HepG2 (cell line): ENCODE measurements around the gene PSMB11. TPM values are rescaled to one million over a fixed set of nuclear protein-coding genes. Genes with fewer than 3 reads are reported as not detected.

Source experiments
- GATAD2A ChIP-seq: IDR thresholded peaks from 2 replicates; pipeline ENCODE4 v1.6.1; 2016
- KLF12 ChIP-seq: sonication (generic); formaldehyde crosslinking; IDR thresholded peaks from 2 replicates; pipeline ENCODE4 v1.4.0; 2020; ENCODE audit warnings: missing genetic modification reagents, borderline replicate concordance
- NR2C2 ChIP-seq: sonication (generic); formaldehyde crosslinking; IDR thresholded peaks from 2 replicates; pipeline ENCODE4 v1.4.0; 2020; ENCODE audit warnings: missing genetic modification reagents, mild to moderate bottlenecking, moderate library complexity, borderline replicate concordance
- TARDBP ChIP-seq: sonication (generic); formaldehyde crosslinking; IDR thresholded peaks from 2 replicates; pipeline ENCODE4 v1.8.0; 2022; ENCODE audit warnings: mild to moderate bottlenecking, missing genetic modification reagents
- ZNF136 ChIP-seq: sonication (generic); formaldehyde crosslinking; IDR thresholded peaks from 2 replicates; pipeline ENCODE4 v1.8.1; 2022; ENCODE audit warnings: low read depth, mild to moderate bottlenecking, moderate library complexity, missing genetic modification reagents
- ZNF546 ChIP-seq: sonication (generic); formaldehyde crosslinking; conservative IDR thresholded peaks from 2 replicates; pipeline ENCODE4 v1.8.1; 2023; ENCODE audit warnings: mild to moderate bottlenecking, missing genetic modification reagents
- ZNF569 ChIP-seq: sonication (generic); formaldehyde crosslinking; IDR thresholded peaks from 2 replicates; pipeline ENCODE4 v1.5.0; 2020; ENCODE audit warnings: mild to moderate bottlenecking, missing genetic modification reagents, moderate library complexity, borderline replicate concordance
- polyA plus RNA-seq, 8 experiments: library from polyadenylated mRNA; depleted of rRNA in 3 of 8; stranded (reverse) in 7 of 8; unstranded in 1 of 8; fragments of >200 nt; fragmentation: Illumina TruSeq in 4 of 8; extraction: Trizol in 4 of 8; gene quantifications; 2 replicates each; pipeline versions ENCODE4 v1.2.1 to v1.2.3, GENCODE V29; 2011 to 2016; ENCODE audit warnings: low read depth in 4 of 8, missing spikeins in 1 of 8, mixed read lengths in 1 of 8; ENCODE audit not compliant: insufficient read depth in 1 of 8
- total RNA-seq, 5 experiments: library from RNA; depleted of rRNA; stranded (reverse); fragments of >200 nt; fragmentation: Illumina TruSeq; extraction: Trizol; gene quantifications; 2 replicates each; pipeline ENCODE4 v1.2.3, GENCODE V29; 2016; ENCODE audit warnings: low read depth in 1 of 5
- TF ChIP-seq, protein P1 (sequence below): sonication (generic); formaldehyde crosslinking; IDR thresholded peaks from 2 replicates; pipeline ENCODE4 v1.4.0; 2020; ENCODE audit warnings: missing genetic modification reagents, borderline replicate concordance
- TF ChIP-seq, protein P2 (sequence below): IDR thresholded peaks from 2 replicates; pipeline ENCODE4 v1.6.1; 2016; ENCODE audit warnings: low read depth, control low read depth
- TF ChIP-seq, protein P3 (sequence below): sonication (generic); formaldehyde crosslinking; IDR thresholded peaks from 2 replicates; pipeline ENCODE4 v1.9.0; 2022; ENCODE audit warnings: low read depth, missing genetic modification reagents
- TF ChIP-seq, protein P4 (sequence below): sonication (generic); formaldehyde crosslinking; IDR thresholded peaks from 2 replicates; pipeline ENCODE4 v1.5.1; 2020; ENCODE audit warnings: missing genetic modification reagents, mild to moderate bottlenecking, borderline replicate concordance
- TF ChIP-seq, protein P5 (sequence below): sonication (generic); formaldehyde crosslinking; IDR thresholded peaks from 2 replicates; pipeline ENCODE4 v1.4.0; 2020; ENCODE audit warnings: missing genetic modification reagents

The PSMB11 gene
- total and polyA plus RNA-seq, 2 of the 13 experiments (the other 11 are each of a cell fraction or from before 2014, with no cell fraction given): not detected

DNA sequence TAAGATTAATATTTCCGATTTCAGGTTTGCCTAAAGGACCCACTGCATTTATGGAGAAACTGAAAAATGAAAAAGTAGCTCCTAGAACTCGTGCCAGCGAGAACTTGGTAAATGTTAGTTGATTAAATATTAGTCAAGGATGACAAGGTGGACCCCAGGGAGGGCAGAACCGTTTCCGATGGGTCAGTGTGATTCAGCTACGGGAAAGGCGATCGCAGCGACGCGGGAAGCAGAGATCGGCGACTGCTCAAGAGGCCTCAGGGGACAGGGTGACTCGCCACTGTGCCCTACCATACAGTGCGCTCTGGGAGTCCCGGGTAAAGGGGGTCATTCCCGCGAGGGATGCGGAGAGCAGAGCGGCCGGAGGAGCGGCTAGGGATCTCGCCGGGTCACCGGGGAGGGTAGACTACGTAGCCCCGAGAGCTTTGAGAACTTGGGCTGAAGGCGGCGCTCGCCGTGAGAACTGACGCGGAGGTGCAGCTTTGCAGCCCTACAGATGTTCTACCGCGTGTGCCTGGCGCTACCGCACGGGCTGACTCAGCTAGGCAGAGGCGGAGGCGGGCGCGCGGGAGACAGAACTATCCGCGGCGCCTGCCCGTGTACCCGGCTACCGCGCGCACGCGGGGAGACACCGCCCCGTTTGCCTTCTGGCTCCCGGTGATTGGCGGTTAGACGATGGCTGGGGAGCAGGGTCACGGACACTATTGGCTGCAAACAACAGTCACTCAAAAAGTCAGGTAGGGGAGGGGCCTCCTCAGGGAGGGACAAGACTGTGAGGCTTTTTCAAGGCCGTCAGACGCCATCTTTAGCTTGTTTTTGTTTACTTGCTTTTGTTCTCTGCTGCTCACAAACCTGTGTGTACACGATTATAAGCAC, 35.2 kb upstream of the PSMB11 start (continued):
- TF ChIP-seq, protein P1, sequence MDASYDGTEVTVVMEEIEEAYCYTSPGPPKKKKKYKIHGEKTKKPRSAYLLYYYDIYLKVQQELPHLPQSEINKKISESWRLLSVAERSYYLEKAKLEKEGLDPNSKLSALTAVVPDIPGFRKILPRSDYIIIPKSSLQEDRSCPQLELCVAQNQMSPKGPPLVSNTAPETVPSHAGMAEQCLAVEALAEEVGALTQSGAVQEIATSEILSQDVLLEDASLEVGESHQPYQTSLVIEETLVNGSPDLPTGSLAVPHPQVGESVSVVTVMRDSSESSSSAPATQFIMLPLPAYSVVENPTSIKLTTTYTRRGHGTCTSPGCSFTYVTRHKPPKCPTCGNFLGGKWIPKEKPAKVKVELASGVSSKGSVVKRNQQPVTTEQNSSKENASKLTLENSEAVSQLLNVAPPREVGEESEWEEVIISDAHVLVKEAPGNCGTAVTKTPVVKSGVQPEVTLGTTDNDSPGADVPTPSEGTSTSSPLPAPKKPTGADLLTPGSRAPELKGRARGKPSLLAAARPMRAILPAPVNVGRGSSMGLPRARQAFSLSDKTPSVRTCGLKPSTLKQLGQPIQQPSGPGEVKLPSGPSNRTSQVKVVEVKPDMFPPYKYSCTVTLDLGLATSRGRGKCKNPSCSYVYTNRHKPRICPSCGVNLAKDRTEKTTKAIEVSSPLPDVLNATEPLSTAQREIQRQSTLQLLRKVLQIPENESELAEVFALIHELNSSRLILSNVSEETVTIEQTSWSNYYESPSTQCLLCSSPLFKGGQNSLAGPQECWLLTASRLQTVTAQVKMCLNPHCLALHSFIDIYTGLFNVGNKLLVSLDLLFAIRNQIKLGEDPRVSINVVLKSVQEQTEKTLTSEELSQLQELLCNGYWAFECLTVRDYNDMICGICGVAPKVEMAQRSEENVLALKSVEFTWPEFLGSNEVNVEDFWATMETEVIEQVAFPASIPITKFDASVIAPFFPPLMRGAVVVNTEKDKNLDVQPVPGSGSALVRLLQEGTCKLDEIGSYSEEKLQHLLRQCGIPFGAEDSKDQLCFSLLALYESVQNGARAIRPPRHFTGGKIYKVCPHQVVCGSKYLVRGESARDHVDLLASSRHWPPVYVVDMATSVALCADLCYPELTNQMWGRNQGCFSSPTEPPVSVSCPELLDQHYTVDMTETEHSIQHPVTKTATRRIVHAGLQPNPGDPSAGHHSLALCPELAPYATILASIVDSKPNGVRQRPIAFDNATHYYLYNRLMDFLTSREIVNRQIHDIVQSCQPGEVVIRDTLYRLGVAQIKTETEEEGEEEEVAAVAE (CRISPR knock-in tag): peak; percentile 95
- TF ChIP-seq ZNF136 (CRISPR knock-in tag) (peak; percentile 100), TARDBP (peak; percentile 99), ZNF569 (peak; percentile 99; the same call in 1 of the 2 replicates), KLF12 (CRISPR knock-in tag) (peak; percentile 96), GATAD2A (peak; percentile 93), NR2C2 (CRISPR knock-in tag) (peak; percentile 78), ZNF546 (CRISPR knock-in tag) (peak; percentile 99)
- TF ChIP-seq, protein P2, sequence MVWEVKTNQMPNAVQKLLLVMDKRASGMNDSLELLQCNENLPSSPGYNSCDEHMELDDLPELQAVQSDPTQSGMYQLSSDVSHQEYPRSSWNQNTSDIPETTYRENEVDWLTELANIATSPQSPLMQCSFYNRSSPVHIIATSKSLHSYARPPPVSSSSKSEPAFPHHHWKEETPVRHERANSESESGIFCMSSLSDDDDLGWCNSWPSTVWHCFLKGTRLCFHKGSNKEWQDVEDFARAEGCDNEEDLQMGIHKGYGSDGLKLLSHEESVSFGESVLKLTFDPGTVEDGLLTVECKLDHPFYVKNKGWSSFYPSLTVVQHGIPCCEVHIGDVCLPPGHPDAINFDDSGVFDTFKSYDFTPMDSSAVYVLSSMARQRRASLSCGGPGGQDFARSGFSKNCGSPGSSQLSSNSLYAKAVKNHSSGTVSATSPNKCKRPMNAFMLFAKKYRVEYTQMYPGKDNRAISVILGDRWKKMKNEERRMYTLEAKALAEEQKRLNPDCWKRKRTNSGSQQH: peak; percentile 99
- TF ChIP-seq, protein P3, sequence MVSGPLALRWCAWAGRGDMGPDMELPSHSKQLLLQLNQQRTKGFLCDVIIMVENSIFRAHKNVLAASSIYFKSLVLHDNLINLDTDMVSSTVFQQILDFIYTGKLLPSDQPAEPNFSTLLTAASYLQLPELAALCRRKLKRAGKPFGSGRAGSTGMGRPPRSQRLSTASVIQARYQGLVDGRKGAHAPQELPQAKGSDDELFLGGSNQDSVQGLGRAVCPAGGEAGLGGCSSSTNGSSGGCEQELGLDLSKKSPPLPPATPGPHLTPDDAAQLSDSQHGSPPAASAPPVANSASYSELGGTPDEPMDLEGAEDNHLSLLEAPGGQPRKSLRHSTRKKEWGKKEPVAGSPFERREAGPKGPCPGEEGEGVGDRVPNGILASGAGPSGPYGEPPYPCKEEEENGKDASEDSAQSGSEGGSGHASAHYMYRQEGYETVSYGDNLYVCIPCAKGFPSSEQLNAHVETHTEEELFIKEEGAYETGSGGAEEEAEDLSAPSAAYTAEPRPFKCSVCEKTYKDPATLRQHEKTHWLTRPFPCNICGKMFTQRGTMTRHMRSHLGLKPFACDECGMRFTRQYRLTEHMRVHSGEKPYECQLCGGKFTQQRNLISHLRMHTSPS (CRISPR knock-in tag): peak; percentile 90
- TF ChIP-seq, protein P4, sequence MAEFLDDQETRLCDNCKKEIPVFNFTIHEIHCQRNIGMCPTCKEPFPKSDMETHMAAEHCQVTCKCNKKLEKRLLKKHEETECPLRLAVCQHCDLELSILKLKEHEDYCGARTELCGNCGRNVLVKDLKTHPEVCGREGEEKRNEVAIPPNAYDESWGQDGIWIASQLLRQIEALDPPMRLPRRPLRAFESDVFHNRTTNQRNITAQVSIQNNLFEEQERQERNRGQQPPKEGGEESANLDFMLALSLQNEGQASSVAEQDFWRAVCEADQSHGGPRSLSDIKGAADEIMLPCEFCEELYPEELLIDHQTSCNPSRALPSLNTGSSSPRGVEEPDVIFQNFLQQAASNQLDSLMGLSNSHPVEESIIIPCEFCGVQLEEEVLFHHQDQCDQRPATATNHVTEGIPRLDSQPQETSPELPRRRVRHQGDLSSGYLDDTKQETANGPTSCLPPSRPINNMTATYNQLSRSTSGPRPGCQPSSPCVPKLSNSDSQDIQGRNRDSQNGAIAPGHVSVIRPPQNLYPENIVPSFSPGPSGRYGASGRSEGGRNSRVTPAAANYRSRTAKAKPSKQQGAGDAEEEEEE (CRISPR knock-in tag): peak; percentile 76; the same call in 1 of the 2 replicates
- TF ChIP-seq, protein P5, sequence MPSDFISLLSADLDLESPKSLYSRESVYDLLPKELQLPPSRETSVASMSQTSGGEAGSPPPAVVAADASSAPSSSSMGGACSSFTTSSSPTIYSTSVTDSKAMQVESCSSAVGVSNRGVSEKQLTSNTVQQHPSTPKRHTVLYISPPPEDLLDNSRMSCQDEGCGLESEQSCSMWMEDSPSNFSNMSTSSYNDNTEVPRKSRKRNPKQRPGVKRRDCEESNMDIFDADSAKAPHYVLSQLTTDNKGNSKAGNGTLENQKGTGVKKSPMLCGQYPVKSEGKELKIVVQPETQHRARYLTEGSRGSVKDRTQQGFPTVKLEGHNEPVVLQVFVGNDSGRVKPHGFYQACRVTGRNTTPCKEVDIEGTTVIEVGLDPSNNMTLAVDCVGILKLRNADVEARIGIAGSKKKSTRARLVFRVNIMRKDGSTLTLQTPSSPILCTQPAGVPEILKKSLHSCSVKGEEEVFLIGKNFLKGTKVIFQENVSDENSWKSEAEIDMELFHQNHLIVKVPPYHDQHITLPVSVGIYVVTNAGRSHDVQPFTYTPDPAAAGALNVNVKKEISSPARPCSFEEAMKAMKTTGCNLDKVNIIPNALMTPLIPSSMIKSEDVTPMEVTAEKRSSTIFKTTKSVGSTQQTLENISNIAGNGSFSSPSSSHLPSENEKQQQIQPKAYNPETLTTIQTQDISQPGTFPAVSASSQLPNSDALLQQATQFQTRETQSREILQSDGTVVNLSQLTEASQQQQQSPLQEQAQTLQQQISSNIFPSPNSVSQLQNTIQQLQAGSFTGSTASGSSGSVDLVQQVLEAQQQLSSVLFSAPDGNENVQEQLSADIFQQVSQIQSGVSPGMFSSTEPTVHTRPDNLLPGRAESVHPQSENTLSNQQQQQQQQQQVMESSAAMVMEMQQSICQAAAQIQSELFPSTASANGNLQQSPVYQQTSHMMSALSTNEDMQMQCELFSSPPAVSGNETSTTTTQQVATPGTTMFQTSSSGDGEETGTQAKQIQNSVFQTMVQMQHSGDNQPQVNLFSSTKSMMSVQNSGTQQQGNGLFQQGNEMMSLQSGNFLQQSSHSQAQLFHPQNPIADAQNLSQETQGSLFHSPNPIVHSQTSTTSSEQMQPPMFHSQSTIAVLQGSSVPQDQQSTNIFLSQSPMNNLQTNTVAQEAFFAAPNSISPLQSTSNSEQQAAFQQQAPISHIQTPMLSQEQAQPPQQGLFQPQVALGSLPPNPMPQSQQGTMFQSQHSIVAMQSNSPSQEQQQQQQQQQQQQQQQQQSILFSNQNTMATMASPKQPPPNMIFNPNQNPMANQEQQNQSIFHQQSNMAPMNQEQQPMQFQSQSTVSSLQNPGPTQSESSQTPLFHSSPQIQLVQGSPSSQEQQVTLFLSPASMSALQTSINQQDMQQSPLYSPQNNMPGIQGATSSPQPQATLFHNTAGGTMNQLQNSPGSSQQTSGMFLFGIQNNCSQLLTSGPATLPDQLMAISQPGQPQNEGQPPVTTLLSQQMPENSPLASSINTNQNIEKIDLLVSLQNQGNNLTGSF (CRISPR knock-in tag): peak; percentile 98
